ENCODE measurements around the gene COG6.

GRCh38 chr13:39760521-39760920 is 105.1 kb downstream of the COG6 start:
- no peak for TF ChIP-seq EZH2phosphoT487 (IDR thresholded peaks at IDR 0.05; ENCODE audit: insufficient read depth, low read depth)
- TF ChIP-seq EZH2 (IDR thresholded peaks at IDR 0.05; ENCODE audit: insufficient read depth, poor library complexity, severe bottlenecking): no peak

Measured in GM23248 (cell line).